Neural cell (in vitro differentiated cells): ENCODE measurements around the gene NOL4L. TPM values are rescaled to one million over a fixed set of nuclear protein-coding genes. Genes with fewer than 3 reads are reported as not detected.

ENCODE experiments used
- H2AFZ ChIP-seq: fragments of 200-600, 300-800 bp; sonication (generic), shearing (Covaris generic); 2 replicates; pipeline ENCODE4 v1.6.0; 2014; ENCODE audit warnings: low read depth, mild to moderate bottlenecking, antibody characterized with exemption, low read length, moderate library complexity
- H3F3A ChIP-seq: fragments of 200-600 bp; shearing (Covaris generic); 2 replicates; pipeline ENCODE4 v1.6.1; 2016; ENCODE audit warnings: mild to moderate bottlenecking, moderate library complexity, mixed read lengths, antibody characterized with exemption, low read length; ENCODE audit not compliant: insufficient read depth, poor library complexity, severe bottlenecking
- H3K27ac ChIP-seq: fragments of 200-600, 300-800 bp; sonication (generic), shearing (Covaris generic); 2 replicates; pipeline ENCODE4 v1.5.1; 2014; ENCODE audit warnings: mild to moderate bottlenecking, low read length, moderate library complexity
- H3K27me3 ChIP-seq: fragments of 300-800, 200-600 bp; sonication (generic), shearing (Covaris generic); 2 replicates; pipeline ENCODE4 v1.6.0; 2014; ENCODE audit warnings: mild to moderate bottlenecking, low read depth, low read length, moderate library complexity; ENCODE audit not compliant: insufficient read depth
- H3K36me3 ChIP-seq: fragments of 300-800, 200-600 bp; sonication (generic), shearing (Covaris generic); 2 replicates; pipeline ENCODE4 v1.5.1; 2014; ENCODE audit warnings: mild to moderate bottlenecking, antibody characterized with exemption, low read length, moderate library complexity; ENCODE audit not compliant: insufficient read depth
- H3K4me2 ChIP-seq: fragments of 300-800, 200-600 bp; sonication (generic), shearing (Covaris generic); 2 replicates; pipeline ENCODE4 v1.6.0; 2014; ENCODE audit warnings: mild to moderate bottlenecking, low read length
- H3K4me3 ChIP-seq: fragments of 300-800, 200-600 bp; sonication (generic), shearing (Covaris generic); 2 replicates; pipeline ENCODE4 v1.5.1; 2014; ENCODE audit warnings: mild to moderate bottlenecking, low read length, moderate library complexity
- H3K79me2 ChIP-seq: fragments of 200-600 bp; shearing (Covaris generic); replicated peaks from 2 replicates; pipeline ENCODE4 v1.6.0; 2014; ENCODE audit warnings: mild to moderate bottlenecking, low read length, moderate library complexity; ENCODE audit not compliant: insufficient read depth
- H3K9ac ChIP-seq: fragments of 300-800, 200-600 bp; sonication (generic), shearing (Covaris generic); 2 replicates; pipeline ENCODE4 v1.6.1; 2016; ENCODE audit warnings: mild to moderate bottlenecking, low read length, mixed read lengths
- H3K9me2 ChIP-seq: fragments of 200-600 bp; shearing (Covaris generic); 2 replicates; pipeline ENCODE4 v1.6.1; 2016; ENCODE audit warnings: mild to moderate bottlenecking, low read length, mixed read lengths; ENCODE audit not compliant: insufficient read depth
- H3K9me3 ChIP-seq: fragments of 200-600, 300-800 bp; sonication (generic), shearing (Covaris generic); 2 replicates; pipeline ENCODE4 v1.6.1; 2016; ENCODE audit warnings: mild to moderate bottlenecking, mixed run types, low read length, moderate library complexity, mixed read lengths
- H4K20me1 ChIP-seq: fragments of 200-600 bp; shearing (Covaris generic); 2 replicates; pipeline ENCODE4 v1.6.1; 2016; ENCODE audit warnings: mild to moderate bottlenecking, mixed run types; ENCODE audit not compliant: insufficient read depth
- CTCF ChIP-seq: fragments of 450-650 bp; IDR thresholded peaks from 2 replicates; pipeline ENCODE4 v1.5.1; 2014; ENCODE audit warnings: antibody characterized with exemption, mild to moderate bottlenecking, moderate library complexity; ENCODE audit not compliant: poor library complexity, severe bottlenecking
- EP300 ChIP-seq: fragments of 450-650 bp; conservative IDR thresholded peaks from 2 replicates; pipeline ENCODE4 v1.6.1; 2014; ENCODE audit warnings: antibody characterized with exemption, mild to moderate bottlenecking, moderate library complexity; ENCODE audit not compliant: poor library complexity, severe bottlenecking
- EZH2 ChIP-seq: fragments of 200-600, 300-800 bp; shearing (Covaris generic), sonication (generic); IDR thresholded peaks from 2 replicates; pipeline ENCODE4 v1.6.1; 2014; ENCODE audit warnings: antibody characterized with exemption, low read length, borderline replicate concordance, mild to moderate bottlenecking; ENCODE audit not compliant: insufficient read depth, poor library complexity, severe bottlenecking
- MXI1 ChIP-seq: fragments of 450-650 bp; conservative IDR thresholded peaks from 2 replicates; pipeline ENCODE4 v1.6.1; 2014; ENCODE audit warnings: antibody characterized with exemption, mild to moderate bottlenecking; ENCODE audit not compliant: poor library complexity, severe bottlenecking
- POLR2AphosphoS5 ChIP-seq: IDR thresholded peaks from 2 replicates; pipeline ENCODE4 v1.6.1; 2012
- RAD21 ChIP-seq: fragments of 450-650 bp; conservative IDR thresholded peaks from 2 replicates; pipeline ENCODE4 v1.6.1; 2014; ENCODE audit warnings: antibody characterized with exemption, mild to moderate bottlenecking, moderate library complexity
- REST ChIP-seq: IDR thresholded peaks from 2 replicates; pipeline ENCODE4 v1.6.1; 2012; ENCODE audit warnings: borderline replicate concordance
- SMC3 ChIP-seq: fragments of 450-650 bp; conservative IDR thresholded peaks from 2 replicates; pipeline ENCODE4 v1.6.1; 2014; ENCODE audit warnings: antibody characterized with exemption, mild to moderate bottlenecking, moderate library complexity; ENCODE audit not compliant: poor library complexity
- TAF1 ChIP-seq: IDR thresholded peaks from 2 replicates; pipeline ENCODE4 v1.6.1; 2012; ENCODE audit warnings: low read depth
- polyA plus RNA-seq: library from polyadenylated mRNA; depleted of rRNA; stranded (reverse); fragments of >200 nt; gene quantifications from 2 replicates; pipeline ENCODE4 v1.2.3, GENCODE V29; 2014

Gene NOL4L
- polyA plus RNA-seq, 1 donor from 2014 or later = 20.4 TPM

- Histone ChIP-seq H3K27ac (no peak overlapping the region), H2AFZ (no peak overlapping the region), H3K9ac (no peak overlapping the region), H3K79me2 (no peaks in the 10 kb centered on the region), H3K9me3 (no peaks in the 10 kb centered on the region), H4K20me1 (no peaks in the 10 kb centered on the region), H3K27me3 (no peaks in the 10 kb centered on the region), H3K36me3 (peaks cover 8% of the 10 kb centered on the region), H3F3A (no peaks in the 10 kb centered on the region), H3K9me2 (no peaks in the 10 kb centered on the region), H3K4me2 (no peak overlapping the region), H3K4me3 (no peak overlapping the region)
- TF ChIP-seq TAF1 (no peak), SMC3 (no peak)
Measured at GRCh38 chr20:32443386-32443974, 141.7 kb downstream of the NOL4L start.

- no peaks in the 10 kb centered on the region for H3K9me3 ChIP-seq
- H3F3A ChIP-seq = no peaks in the 10 kb centered on the region
- H3K4me2 ChIP-seq = no peak overlapping the region
- peaks cover 8% of the 10 kb centered on the region for H3K36me3 ChIP-seq
- no peak overlapping the region for H3K4me3 ChIP-seq
- H2AFZ ChIP-seq = no peak overlapping the region
- no peak overlapping the region for H3K27ac ChIP-seq
- TF ChIP-seq MXI1 = no peak
- TF ChIP-seq SMC3 = no peak
- no peak for TF ChIP-seq POLR2AphosphoS5
- no peak for TF ChIP-seq EP300
- TF ChIP-seq CTCF = no peak
- no peaks in the 10 kb centered on the region for H3K9me2 ChIP-seq
- H3K79me2 ChIP-seq = no peaks in the 10 kb centered on the region
- no peak overlapping the region for H3K9ac ChIP-seq
- H3K27me3 ChIP-seq = no peaks in the 10 kb centered on the region
- H4K20me1 ChIP-seq = no peaks in the 10 kb centered on the region
Measured at GRCh38 chr20:32442630-32443373, 142.3 kb downstream of the NOL4L start.

GRCh38 chr20:32441638-32442037 is 143.5 kb downstream of the NOL4L start:
- Histone ChIP-seq H3K27ac (no peak overlapping the region), H3K36me3 (peaks cover 14% of the 10 kb centered on the region), H3K9ac (no peak overlapping the region), H3K4me2 (no peak overlapping the region), H3K9me3 (no peaks in the 10 kb centered on the region), H3K4me3 (no peak overlapping the region), H3K9me2 (no peaks in the 10 kb centered on the region), H3K79me2 (no peaks in the 10 kb centered on the region), H3K27me3 (no peaks in the 10 kb centered on the region), H3F3A (no peaks in the 10 kb centered on the region), H2AFZ (no peak overlapping the region), H4K20me1 (no peaks in the 10 kb centered on the region)
- no peak for TF ChIP-seq MXI1
- no peak for TF ChIP-seq RAD21
- no peak for TF ChIP-seq POLR2AphosphoS5
- no peak for TF ChIP-seq SMC3
- TF ChIP-seq CTCF = no peak
- TF ChIP-seq EP300 = no peak
- TF ChIP-seq EZH2 = no peak
- TF ChIP-seq TAF1 = no peak
- TF ChIP-seq REST = no peak
